T-helper 9 cell (primary cell): ENCODE measurements around the gene KCNA3.
"Not testable (repeated sequence)": the region's sequence is repeated elsewhere in the genome, so short reads cannot be mapped to it uniquely, and the experiment has no call there.

Experiments
- DNase-seq: peaks from one replicate; pipeline ENCODE4 v3.0.0-alpha.2; 2020

Gene KCNA3

DNA sequence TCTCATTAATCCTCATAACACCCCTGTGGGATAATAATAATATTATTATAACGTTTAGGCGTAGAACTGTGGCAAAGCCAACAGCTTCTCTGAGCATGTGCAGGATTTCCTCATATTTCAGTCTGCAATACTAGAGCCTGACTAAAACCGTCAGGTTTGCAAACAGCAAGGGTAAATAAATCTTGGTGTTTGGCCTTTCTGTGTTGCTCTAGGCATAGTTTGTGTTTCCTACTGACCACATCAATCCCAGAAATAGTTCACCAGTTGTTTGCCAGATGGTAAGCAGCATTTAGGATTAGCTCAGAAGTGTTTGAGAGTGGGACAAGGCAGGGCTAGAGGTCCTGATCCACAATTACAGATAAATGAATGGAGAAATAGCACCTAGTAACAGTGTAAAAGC, 2.8 kb upstream of the KCNA3 start:
- no peak for DNase-seq

GRCh38 chr1:110676970-110677369, 2.2 kb upstream of the KCNA3 start:
- no peak for DNase-seq

- no peak for DNase-seq
Observed at GRCh38 chr1:110675060-110675791, 486 bp upstream of the KCNA3 start.

DNA sequence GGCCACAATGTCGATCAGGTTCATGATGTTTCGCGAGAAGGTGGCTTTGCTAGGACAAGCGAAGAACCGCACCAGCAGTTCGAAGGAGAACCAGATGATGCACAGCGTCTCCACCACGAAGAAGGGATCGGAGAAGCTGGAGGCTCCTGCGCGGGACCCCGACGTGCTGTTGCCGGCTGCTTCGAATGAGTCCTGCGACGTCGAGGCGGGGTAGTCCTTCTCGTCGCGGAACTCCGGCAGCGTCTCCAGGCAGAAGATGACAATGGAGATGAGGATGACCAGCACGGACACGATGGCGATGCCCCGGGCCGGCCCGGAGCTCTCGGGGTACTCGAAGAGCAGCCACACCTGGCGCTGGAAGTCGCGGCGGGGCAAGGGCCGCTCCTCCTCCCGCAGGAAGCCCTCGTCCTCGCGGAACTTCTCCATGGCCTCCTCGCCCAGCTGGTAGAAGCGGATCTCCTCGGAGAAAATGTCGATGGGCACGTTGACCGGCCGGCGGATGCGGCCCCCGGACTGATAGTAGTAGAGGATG, 869 bp downstream of the KCNA3 start:
- DNase-seq, result peak; percentile 25

- no peak for DNase-seq
Observed at GRCh38 chr1:110673197-110673701, 1.5 kb downstream of the KCNA3 start.

GRCh38 chr1:110672753-110673108, 2.0 kb downstream of the KCNA3 start:
- no peak for DNase-seq

DNA sequence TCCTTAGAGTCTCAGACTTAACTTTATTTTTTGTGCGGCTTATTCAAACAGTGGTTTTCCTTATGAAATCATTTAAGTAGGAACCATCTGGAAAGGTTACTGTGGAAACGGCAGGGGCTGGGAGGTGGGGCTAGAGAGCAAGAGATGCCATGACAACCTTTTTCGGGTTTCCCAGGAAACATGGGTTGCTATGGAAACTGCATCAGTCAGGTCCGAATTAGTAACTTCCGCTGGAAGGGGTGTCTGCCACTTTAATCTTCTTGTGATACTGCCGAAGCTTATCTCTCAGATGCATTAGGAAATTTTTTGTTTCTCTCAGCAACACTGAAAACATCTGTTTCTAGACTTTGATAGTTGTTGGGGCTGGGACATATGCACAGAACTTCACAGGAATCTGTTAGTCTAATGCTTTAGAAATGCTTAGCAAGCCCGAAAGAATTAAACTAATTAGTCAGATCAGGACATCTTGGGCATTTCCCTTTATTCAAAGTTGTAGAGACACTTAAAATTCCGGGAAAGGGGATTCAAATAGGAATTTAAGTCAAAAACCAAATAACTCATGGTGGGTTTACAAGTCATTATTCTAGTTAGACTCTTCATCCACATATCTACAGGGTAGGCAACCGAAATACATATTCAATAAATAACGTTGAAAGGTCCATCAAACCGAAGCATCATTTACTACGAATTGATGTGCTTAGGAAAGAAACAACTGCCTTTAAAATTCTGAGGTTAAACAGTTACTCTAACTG, 2.6 kb downstream of the KCNA3 start:
- DNase-seq, result peak; percentile 63

DNA sequence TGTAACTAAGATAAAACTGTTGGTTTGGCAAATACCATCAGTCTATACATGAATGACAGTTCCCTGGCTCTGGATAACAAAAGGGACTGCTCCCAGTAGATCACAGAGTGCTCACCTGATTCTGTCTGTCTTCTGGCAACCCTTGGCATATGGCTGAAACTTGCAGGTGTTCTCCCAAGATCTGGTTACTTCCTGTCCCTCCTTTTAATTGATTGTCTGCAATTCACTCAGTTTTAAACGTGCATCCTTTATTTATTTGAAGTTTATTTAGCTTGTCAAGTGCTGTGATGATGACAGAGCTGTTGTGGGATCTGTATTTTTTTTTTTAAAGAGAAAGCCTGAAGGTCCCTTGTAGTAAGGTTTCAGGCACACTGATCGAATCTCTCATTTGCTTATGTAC, 3.4 kb downstream of the KCNA3 start:
- DNase-seq, result no peak

DNA sequence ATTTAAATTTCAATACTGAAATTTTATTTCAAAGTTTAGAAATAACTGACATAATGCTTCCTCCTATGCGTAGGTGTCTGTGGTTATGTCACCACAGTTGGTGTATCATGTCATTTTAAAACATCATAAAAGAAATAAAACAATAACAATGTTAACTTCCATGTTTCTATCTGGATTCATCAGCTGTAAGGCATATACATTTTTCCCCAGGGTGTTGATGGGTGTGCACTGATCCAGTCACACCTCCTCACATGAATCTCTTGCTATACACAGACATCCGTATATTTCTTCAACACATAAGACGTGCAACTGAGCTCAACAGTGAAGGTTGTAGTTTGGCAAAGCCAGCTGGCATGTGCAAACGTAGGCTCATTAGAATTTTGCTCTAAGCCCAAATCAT, 6.2 kb downstream of the KCNA3 start:
- no peak for DNase-seq

GRCh38 chr1:110667776-110668175, 7.0 kb downstream of the KCNA3 start:
- DNase-seq, result no peak

DNA sequence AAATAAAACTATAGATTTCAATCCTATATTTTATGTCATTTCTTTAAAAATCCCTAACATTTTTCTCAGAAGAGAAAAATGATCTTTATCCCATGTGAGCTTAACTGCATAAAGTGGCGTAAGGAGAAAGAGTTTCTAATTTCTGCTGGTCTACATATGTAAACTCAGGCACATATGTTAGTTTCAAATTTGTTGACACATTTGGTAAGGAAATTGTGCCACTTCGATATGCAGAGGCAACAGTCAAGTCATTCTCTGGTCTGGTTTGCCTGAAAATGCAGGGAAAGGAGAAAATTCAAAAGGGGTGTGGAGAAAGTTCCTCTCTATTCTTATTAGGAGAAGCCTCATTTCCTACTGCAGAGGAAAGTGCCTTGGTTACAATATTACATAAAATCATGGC, 11.5 kb downstream of the KCNA3 start:
- DNase-seq, result no peak

DNA sequence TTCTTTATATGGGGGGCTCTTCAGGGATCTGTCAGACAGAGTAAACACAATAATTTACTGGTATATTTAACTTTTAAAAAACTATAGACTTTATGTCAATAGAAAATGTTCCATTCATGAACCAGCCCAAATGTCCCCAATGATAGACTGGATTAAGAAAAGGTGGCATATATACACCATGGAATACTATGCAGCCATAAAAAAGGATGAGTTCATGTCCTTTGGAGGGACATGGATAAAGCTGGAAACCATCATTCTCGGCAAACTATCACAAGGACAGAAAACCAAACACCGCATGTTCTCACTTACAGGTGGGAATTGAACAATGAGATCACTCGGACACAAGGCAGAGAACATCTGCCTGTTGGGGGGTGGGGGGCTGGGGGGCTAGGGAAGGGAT, 15.2 kb downstream of the KCNA3 start:
- DNase-seq, result not testable (repeated sequence)

DNA sequence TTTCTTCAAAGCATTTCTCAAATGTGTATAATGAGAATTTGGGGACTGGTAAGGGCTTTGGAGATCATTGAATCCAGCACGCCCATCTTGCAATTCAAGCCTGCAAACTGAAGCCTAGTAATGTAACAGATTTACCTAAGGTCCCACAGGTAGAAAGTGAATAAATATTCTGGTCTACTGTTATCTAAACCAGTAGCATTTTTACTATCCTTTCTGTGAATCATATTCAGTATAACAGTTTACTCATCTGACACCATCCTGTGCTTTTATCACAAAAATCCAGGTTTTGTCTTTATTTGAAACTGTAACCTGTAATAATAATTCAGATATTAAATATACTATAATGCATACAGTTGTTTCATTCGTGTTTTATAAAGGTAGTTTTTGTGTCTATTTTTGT, 17.4 kb downstream of the KCNA3 start:
- no peak for DNase-seq

- DNase-seq, result no peak
Observed at GRCh38 chr1:110650609-110651008, 24.1 kb downstream of the KCNA3 start.

DNA sequence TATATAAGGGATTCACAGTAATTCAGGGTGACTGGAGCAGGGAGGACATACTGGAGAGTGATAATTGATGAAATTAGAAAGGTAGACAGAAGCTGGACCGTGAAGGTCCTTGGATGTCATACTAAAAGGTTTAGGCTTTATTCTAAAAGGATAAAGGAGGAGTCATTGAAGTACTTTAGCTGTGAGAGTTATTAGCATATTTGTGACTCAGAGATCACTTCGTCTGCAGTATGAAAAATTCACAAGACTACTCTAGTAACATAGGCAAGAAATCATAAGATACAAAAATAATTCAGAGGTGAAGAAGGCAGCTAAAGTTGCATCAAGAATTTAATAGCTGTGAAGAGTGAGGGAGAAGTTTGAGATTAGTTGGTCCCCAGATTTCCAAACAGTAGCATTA, 26.3 kb downstream of the KCNA3 start:
- no peak for DNase-seq

GRCh38 chr1:110647254-110647891, 27.4 kb downstream of the KCNA3 start:
- DNase-seq, result no peak

DNA sequence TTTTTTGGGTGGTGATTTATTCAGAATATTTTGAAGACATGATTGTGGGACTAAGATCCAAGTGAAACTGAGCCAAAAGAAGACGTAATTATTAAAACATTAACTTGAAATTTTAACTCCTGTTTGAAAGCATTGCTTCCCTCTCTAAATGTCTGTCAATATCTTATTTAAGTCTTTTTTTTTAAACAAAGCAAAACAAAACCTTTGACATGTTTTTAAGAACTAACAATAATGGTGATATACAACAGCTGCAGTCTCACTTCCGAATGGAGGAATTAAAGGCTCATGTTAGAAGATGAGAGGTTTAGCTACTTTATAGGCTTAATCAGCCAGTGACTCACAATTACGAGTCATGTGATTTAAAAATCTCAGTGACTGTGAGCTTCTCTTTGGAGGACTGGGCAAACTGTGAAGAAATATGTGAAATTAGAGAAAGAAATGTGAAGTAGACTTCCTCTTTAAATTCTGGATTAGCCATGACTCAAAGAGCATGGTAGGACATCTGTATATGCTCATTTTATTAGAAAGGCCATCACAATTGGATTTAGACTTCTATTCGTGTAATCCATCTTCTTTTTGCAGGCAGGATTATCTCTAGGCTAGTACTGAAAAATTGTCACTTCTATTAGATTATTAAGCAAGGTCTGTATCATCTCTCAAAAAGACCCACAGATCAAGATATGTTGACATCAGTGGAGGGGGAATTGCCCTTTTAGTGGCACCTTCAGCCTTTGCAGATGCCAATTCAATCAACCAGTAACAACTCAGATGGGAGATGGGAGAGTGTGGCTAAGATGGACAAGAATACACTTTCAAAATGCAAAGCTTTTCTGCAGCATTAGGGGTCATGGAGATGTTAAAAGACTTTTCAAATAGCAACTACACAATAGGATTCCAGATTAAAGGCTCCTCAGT, 28.7 kb downstream of the KCNA3 start:
- DNase-seq, result no peak

DNA sequence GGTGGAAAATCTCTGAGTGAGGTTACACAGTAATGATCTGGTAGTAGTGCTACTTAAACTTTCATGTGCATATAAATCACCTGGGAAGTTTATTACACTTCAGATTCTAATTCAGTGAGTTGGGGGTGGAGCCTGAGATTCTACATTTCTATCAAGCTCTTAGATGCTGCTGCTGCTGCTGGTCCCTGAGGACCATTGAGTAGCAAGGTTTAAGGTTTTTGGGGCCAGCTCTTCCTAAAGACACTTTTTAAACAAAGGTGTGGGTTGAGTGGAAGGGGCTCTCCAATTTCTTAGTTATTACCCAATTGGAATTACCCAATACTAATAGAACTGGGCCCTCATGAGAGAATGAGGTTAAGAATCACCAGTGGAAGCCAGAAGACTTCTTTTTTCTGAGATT, 29.5 kb downstream of the KCNA3 start:
- DNase-seq, result no peak

DNA sequence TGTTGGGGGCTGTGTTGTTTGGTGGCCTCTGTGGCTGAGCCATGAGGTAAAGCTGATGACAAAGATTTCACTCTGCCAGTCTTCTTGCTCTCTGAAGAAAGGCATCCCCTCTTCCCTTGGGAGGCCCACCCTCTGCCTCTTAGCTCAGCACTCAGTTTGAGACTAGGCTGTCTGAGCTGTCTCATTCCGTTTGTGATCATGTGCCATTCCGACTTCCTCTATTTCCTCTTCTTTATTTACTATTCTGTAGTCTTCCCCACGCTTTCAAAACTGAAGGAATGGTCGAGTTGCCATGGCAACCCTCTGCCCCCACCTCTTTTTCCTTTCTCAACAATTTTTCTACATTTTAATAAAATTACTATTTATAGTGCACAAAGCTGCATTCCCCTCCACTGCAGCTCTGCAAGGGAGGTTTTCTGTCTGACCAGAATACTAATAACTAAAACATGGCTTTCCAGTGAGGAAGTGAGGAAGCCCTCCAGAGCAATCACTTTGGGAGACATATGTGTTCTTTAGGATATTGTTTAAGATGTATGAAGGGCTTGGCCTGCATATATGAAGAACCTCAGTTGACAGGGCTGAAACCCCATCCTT, 30.8 kb downstream of the KCNA3 start:
- no peak for DNase-seq

DNA sequence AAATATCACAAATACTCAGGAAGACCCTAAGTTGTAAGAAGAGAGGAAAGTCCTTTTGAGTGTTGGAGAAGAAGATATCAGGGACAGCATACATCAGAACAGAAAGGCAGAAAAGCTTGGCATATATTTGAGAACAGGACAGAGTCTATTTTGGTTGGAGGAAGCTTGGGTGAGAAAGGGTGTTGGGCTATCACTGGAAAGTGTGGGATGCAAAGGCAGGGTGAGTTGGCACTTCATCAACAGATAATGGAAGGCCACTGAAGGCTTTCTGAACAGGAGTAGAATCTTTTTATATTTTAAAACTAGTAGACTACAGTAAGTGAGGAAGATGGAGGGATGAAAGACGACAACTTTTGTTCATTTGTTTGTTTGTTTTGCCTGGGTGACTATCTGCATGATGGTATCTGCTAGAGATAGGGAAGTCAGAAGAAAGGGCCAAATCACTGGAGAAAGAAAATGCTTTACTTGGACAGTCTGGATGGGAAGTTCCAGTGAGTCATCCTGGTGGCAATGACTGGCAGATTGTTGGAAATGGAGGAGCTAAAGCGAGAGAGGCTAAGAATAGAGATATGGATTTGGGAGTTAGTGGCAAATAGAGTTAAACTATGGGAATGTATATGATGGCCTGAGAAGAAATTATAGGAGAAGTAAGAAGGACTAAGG, 34.9 kb downstream of the KCNA3 start:
- no peak for DNase-seq

GRCh38 chr1:110638556-110638955, 36.2 kb downstream of the KCNA3 start:
- DNase-seq, result no peak

DNA sequence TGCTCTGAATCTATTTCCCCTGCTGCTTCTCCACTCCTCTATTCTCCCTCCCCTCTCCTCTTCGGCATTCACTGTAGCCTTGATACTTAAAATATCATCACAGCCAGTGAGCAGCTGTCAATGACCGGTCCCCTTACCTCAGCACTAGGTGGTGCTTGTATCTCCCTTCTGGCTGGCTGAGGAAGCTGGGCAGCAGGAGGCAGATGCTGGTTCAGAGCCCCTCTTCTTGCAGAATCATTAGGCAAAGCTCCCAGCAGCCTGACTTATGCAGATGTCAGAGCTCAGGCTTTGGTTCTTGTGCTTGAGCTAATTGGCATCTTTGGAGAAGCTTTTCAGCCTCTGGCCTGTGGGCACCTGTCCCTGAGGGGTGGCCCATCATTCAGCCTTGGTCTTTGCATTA, 36.7 kb downstream of the KCNA3 start:
- DNase-seq, result no peak
